ENCODE measurements around the gene SMYD4. TPM values are rescaled to one million over a fixed set of nuclear protein-coding genes. Genes with fewer than 3 reads are reported as not detected.
"Not testable (repeated sequence)": the region's sequence is repeated elsewhere in the genome, so short reads cannot be mapped to it uniquely, and the experiment has no call there.

SMYD4 gene
- total and polyA plus RNA-seq, 2 donors (not counting 1 experiment from before 2014, with no cell fraction given) = 5.1 to 11.6 TPM

- Histone ChIP-seq H3K36me3 (ENCODE audit: control insufficient read depth, insufficient read depth, low read length) (no peaks in the 10 kb centered on the region), H3K4me1 (ENCODE audit: control insufficient read depth, extremely low read depth, insufficient read depth, low read length) (peaks cover 19% of the 10 kb centered on the region), H2AFZ (ENCODE audit: low read length) (no peak overlapping the region), H3K4me3 (replicated peaks in 1 of 4; ENCODE audit: control extremely low read depth in 1 of 4, insufficient read depth in 1 of 4, low read depth in 3 of 4, low read length in 4 of 4) (no peak overlapping the region), H3K4me2 (ENCODE audit: extremely low read depth, insufficient read depth, low read length) (no peak overlapping the region), H3K27me3 (ENCODE audit: control insufficient read depth, insufficient read depth, low read length) (no peaks in the 10 kb centered on the region), H3K79me2 (ENCODE audit: control insufficient read depth, insufficient read depth, low read length) (no peaks in the 10 kb centered on the region), H4K20me1 (ENCODE audit: control insufficient read depth, extremely low read depth, insufficient read depth, low read length) (no peaks in the 10 kb centered on the region), H3K9me3 (ENCODE audit: control insufficient read depth, insufficient read depth, low read depth, low read length) (no peaks in the 10 kb centered on the region), H3K9ac (ENCODE audit: insufficient read depth, low read length) (no peak overlapping the region), H3K27ac (ENCODE audit: insufficient read depth, low read length) (no peak overlapping the region)
- no peak for DNase-seq (ENCODE audit: low read depth in 2 of 2)
- TF ChIP-seq EZH2 (IDR thresholded peaks at IDR 0.05; ENCODE audit: low read length, missing control alignments) (no peak), CTCF (conservative IDR thresholded peaks at IDR 0.05 in 1 of 2, IDR thresholded peaks at IDR 0.05 in 1 of 2; ENCODE audit: low read depth in 1 of 2, low read length in 2 of 2) (no peak)
These were observed 62.3 kb downstream of the SMYD4 start for GRCh38 chr17:1767358-1767757.

- Histone ChIP-seq H4K20me1 (ENCODE audit: control insufficient read depth, extremely low read depth, insufficient read depth, low read length) (no peaks in the 10 kb centered on the region), H3K27me3 (ENCODE audit: control insufficient read depth, insufficient read depth, low read length) (no peaks in the 10 kb centered on the region), H3K4me3 (replicated peaks in 1 of 4; ENCODE audit: control extremely low read depth in 1 of 4, insufficient read depth in 1 of 4, low read depth in 3 of 4, low read length in 4 of 4) (no peak overlapping the region), H3K9ac (ENCODE audit: insufficient read depth, low read length) (no peak overlapping the region), H3K4me2 (ENCODE audit: extremely low read depth, insufficient read depth, low read length) (no peak overlapping the region), H3K79me2 (ENCODE audit: control insufficient read depth, insufficient read depth, low read length) (no peaks in the 10 kb centered on the region), H3K4me1 (ENCODE audit: control insufficient read depth, extremely low read depth, insufficient read depth, low read length) (peaks cover 19% of the 10 kb centered on the region), H3K27ac (ENCODE audit: insufficient read depth, low read length) (no peak overlapping the region), H3K36me3 (ENCODE audit: control insufficient read depth, insufficient read depth, low read length) (no peaks in the 10 kb centered on the region), H2AFZ (ENCODE audit: low read length) (no peak overlapping the region), H3K9me3 (ENCODE audit: control insufficient read depth, insufficient read depth, low read depth, low read length) (no peaks in the 10 kb centered on the region)
- no peak for DNase-seq (ENCODE audit: low read depth in 2 of 2)
- TF ChIP-seq CTCF (conservative IDR thresholded peaks at IDR 0.05 in 1 of 2, IDR thresholded peaks at IDR 0.05 in 1 of 2; ENCODE audit: low read depth in 1 of 2, low read length in 2 of 2) (no peak), EZH2 (IDR thresholded peaks at IDR 0.05; ENCODE audit: low read length, missing control alignments) (no peak)
These were observed 63.1 kb downstream of the SMYD4 start for GRCh38 chr17:1766382-1767135.

- H3K27ac ChIP-seq (ENCODE audit: insufficient read depth, low read length) = no peak overlapping the region
- no peaks in the 10 kb centered on the region for H3K36me3 ChIP-seq (ENCODE audit: control insufficient read depth, insufficient read depth, low read length)
These were observed 64.1 kb downstream of the SMYD4 start for GRCh38 chr17:1765576-1765975.

GRCh38 chr17:1764705-1765104 is 65.0 kb downstream of the SMYD4 start:
- not testable (repeated sequence) for H3K79me2 ChIP-seq (ENCODE audit: control insufficient read depth, insufficient read depth, low read length); H3K27me3 ChIP-seq (ENCODE audit: control insufficient read depth, insufficient read depth, low read length); H3K9ac ChIP-seq (ENCODE audit: insufficient read depth, low read length); H3K9me3 ChIP-seq (ENCODE audit: control insufficient read depth, insufficient read depth, low read depth, low read length); DNase-seq (ENCODE audit: low read depth in 2 of 2); H4K20me1 ChIP-seq (ENCODE audit: control insufficient read depth, extremely low read depth, insufficient read depth, low read length); H3K36me3 ChIP-seq (ENCODE audit: control insufficient read depth, insufficient read depth, low read length)
- Histone ChIP-seq H3K4me3 (replicated peaks in 1 of 4; ENCODE audit: control extremely low read depth in 1 of 4, insufficient read depth in 1 of 4, low read depth in 3 of 4, low read length in 4 of 4) (peak overlapping the region in 2 of 4 experiments; percentile 10 to 89), H2AFZ (ENCODE audit: low read length) (peak overlapping the region; percentile 2), H3K4me2 (ENCODE audit: extremely low read depth, insufficient read depth, low read length) (peak overlapping the region; percentile 90), H3K4me1 (ENCODE audit: control insufficient read depth, extremely low read depth, insufficient read depth, low read length) (peaks cover 19% of the 10 kb centered on the region), H3K27ac (ENCODE audit: insufficient read depth, low read length) (peak overlapping the region; percentile 78)

More at GRCh38 chr17:1765576-1765975, 64.1 kb downstream of the SMYD4 start:
- Histone ChIP-seq H3K9me3 (ENCODE audit: control insufficient read depth, insufficient read depth, low read depth, low read length) (no peaks in the 10 kb centered on the region), H2AFZ (ENCODE audit: low read length) (no peak overlapping the region), H4K20me1 (ENCODE audit: control insufficient read depth, extremely low read depth, insufficient read depth, low read length) (no peaks in the 10 kb centered on the region), H3K4me3 (replicated peaks in 1 of 4; ENCODE audit: control extremely low read depth in 1 of 4, insufficient read depth in 1 of 4, low read depth in 3 of 4, low read length in 4 of 4) (no peak overlapping the region), H3K79me2 (ENCODE audit: control insufficient read depth, insufficient read depth, low read length) (no peaks in the 10 kb centered on the region), H3K9ac (ENCODE audit: insufficient read depth, low read length) (no peak overlapping the region), H3K27me3 (ENCODE audit: control insufficient read depth, insufficient read depth, low read length) (no peaks in the 10 kb centered on the region), H3K4me2 (ENCODE audit: extremely low read depth, insufficient read depth, low read length) (no peak overlapping the region), H3K4me1 (ENCODE audit: control insufficient read depth, extremely low read depth, insufficient read depth, low read length) (peaks cover 19% of the 10 kb centered on the region)
- no peak for DNase-seq (ENCODE audit: low read depth in 2 of 2)
- TF ChIP-seq CTCF (conservative IDR thresholded peaks at IDR 0.05 in 1 of 2, IDR thresholded peaks at IDR 0.05 in 1 of 2; ENCODE audit: low read depth in 1 of 2, low read length in 2 of 2) (no peak), EZH2 (IDR thresholded peaks at IDR 0.05; ENCODE audit: low read length, missing control alignments) (no peak)

Measured in fibroblast of lung (primary cell).